Neural crest cell (in vitro differentiated cells): ENCODE results near the gene RELN. TPM values are rescaled to one million over a fixed set of nuclear protein-coding genes. Genes with fewer than 3 reads are reported as not detected.

Experiments
- DNase-seq: peaks from one replicate; pipeline ENCODE4 v3.0.0; 2021; ENCODE audit warnings: low read depth, mixed read lengths, low spot score
- H3K27ac Mint-ChIP-seq: one replicate; pipeline ENCODE4 v1.8.0; 2021; ENCODE audit warnings: mild to moderate bottlenecking, mixed read lengths; ENCODE audit not compliant: unreplicated experiment
- H3K27me3 Mint-ChIP-seq: 2 replicates; pipeline ENCODE4 v1.8.0; 2021; ENCODE audit warnings: low read depth, mild to moderate bottlenecking, mixed read lengths
- H3K36me3 Mint-ChIP-seq: 2 replicates; pipeline ENCODE4 v1.8.0; 2021; ENCODE audit warnings: low read depth, mild to moderate bottlenecking, mixed read lengths
- H3K4me1 Mint-ChIP-seq: 2 replicates; pipeline ENCODE4 v1.8.0; 2021; ENCODE audit warnings: mixed read lengths
- H3K4me3 Mint-ChIP-seq: one replicate; pipeline ENCODE4 v1.8.0; 2021; ENCODE audit warnings: mild to moderate bottlenecking, mixed read lengths
- H3K9me3 Mint-ChIP-seq: 2 replicates; pipeline ENCODE4 v1.8.0; 2021; ENCODE audit warnings: mixed read lengths
- CTCF ChIP-seq: fragments of 200-600 bp; sonication (generic); conservative IDR thresholded peaks from 2 replicates; pipeline ENCODE4 v1.5.0; 2021; ENCODE audit warnings: antibody characterized with exemption, mild to moderate bottlenecking
- total RNA-seq: library from RNA; stranded (reverse); gene quantifications from 2 replicates; pipeline ENCODE4 v1.2.1, GENCODE V29; 2021

The RELN gene
- total RNA-seq, 1 donor from 2014 or later, result 0.02 TPM

DNA sequence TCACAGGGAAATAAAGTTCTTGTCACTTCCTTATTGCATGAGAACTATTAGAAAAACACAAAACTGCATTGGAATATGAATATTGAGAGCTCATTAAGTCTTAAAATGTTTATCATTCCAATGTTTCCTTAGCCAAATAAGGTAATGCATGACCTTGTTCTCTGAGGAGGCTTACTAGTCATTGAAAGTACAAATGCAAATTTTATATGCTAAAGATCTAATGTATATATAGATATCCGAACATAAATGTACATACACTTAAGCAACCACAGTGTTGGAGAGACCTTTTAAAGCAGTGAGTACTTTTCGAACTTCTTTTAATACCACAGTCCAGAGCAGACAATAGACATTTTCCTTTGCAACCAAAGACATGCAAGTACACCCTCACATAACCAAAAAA is 96.1 kb downstream of the RELN start:
- Mint-ChIP-seq H3K4me1 (no peaks in the 10 kb centered on the region), H3K27ac (no peak overlapping the region), H3K9me3 (no peaks in the 10 kb centered on the region), H3K27me3 (peaks cover 56% of the 10 kb centered on the region), H3K36me3 (no peaks in the 10 kb centered on the region), H3K4me3 (no peak overlapping the region)
- no peak for DNase-seq
- TF ChIP-seq CTCF, result no peak

DNA sequence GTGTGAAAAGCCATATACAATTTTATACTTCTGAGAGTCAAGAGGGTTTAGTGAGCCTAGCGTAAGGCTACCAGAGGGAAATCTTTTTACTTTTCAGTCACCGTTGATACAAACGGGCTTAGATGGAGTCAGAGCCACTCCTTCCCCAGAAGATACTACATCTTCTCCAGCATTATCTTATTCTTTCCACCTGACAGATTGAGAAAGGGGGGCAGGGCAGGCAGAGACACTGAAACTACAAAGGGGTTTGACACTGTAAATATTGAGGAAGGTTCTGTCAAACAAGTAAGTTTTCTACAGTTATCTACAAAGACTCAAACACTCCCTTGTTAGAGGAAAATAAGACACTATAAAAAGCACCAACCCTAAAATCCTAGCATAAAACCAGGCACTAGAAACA is 100.0 kb downstream of the RELN start:
- H3K27ac Mint-ChIP-seq, result no peak overlapping the region
- no peak for DNase-seq
- no peak for TF ChIP-seq CTCF
- peaks cover 52% of the 10 kb centered on the region for H3K27me3 Mint-ChIP-seq
- no peaks in the 10 kb centered on the region for H3K9me3 Mint-ChIP-seq
- H3K4me1 Mint-ChIP-seq, result no peaks in the 10 kb centered on the region
- H3K36me3 Mint-ChIP-seq, result no peaks in the 10 kb centered on the region
- H3K4me3 Mint-ChIP-seq, result no peak overlapping the region

DNA sequence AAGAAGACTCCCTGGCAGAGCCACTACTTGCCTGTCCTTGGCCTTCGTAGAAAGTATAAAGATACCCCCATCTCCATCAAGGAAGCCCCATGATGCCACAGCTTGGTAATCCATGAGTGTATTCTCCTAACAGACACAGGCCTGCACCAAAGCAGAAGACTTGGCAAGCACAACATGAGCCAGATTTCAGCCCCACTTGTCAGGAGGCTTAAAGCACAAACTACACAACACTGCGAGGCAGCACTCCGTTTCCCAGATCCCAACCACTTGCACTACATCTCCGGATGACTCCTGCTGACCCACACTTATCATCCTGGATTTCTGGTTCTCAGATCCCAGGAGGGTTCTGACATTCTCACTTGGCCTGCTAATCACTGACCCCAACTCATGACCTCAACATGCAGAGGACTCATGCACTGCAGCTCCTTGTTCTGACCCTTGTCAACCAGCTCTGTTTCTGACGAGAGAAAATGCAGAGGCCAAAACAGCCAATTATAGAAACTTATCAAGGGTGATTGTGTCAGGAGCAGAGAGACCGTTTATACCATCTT is 100.8 kb downstream of the RELN start:
- DNase-seq, result no peak
- Mint-ChIP-seq H3K4me3 (no peak overlapping the region), H3K36me3 (no peaks in the 10 kb centered on the region), H3K4me1 (no peaks in the 10 kb centered on the region), H3K9me3 (no peaks in the 10 kb centered on the region), H3K27ac (no peak overlapping the region), H3K27me3 (peaks cover 53% of the 10 kb centered on the region)
- no peak for TF ChIP-seq CTCF

DNA sequence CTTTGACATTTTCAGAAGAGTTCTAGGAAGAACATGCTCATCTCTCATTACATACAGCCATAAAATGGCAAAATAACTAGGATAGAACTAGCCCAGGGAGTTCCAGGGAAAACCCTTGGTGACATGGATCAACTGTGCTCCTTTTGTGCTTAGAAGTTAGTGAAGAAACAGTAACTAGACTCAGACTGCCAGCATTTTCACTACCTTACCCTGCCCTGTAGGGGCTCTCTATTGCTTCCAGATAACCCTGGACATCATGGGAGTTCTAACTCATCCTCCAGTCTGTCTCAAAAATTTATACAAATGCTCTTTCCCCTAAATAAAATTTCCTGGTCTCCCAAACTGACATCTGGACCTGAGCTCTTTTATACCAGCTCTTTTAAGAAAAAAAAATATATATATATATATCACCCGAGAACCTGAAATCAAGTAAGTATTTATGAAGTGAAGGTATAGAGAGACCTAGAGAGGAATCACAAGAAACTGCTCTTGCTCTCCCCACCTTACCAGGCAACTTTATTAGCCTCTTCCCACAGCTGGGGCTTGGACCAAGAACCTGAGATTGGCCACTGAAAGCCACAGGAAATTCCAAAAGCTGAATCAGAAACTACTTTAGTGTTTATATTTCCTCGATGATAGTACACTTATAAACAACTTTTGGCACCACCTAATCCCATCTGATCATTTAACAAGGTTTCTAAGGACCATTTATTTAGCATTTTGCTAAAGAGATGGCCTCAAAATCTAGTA is 101.4 kb downstream of the RELN start:
- DNase-seq, result no peak
- Mint-ChIP-seq H3K4me3 (no peak overlapping the region), H3K9me3 (no peaks in the 10 kb centered on the region), H3K27ac (no peak overlapping the region), H3K4me1 (no peaks in the 10 kb centered on the region), H3K36me3 (no peaks in the 10 kb centered on the region), H3K27me3 (peaks cover 53% of the 10 kb centered on the region)
- TF ChIP-seq CTCF, result no peak

- no peak for TF ChIP-seq CTCF
- no peaks in the 10 kb centered on the region for H3K9me3 Mint-ChIP-seq
- H3K27ac Mint-ChIP-seq, result no peak overlapping the region
- no peaks in the 10 kb centered on the region for H3K4me1 Mint-ChIP-seq
- no peaks in the 10 kb centered on the region for H3K36me3 Mint-ChIP-seq
- H3K27me3 Mint-ChIP-seq, result peaks cover 57% of the 10 kb centered on the region
- DNase-seq, result no peak
- H3K4me3 Mint-ChIP-seq, result no peak overlapping the region
Measured at GRCh38 chr7:103887050-103887449, 102.4 kb downstream of the RELN start.
